Skeletal muscle cell (primary cell): ENCODE data around the gene RAB3B.
"Not testable (repeated sequence)": the region's sequence is repeated elsewhere in the genome, so short reads cannot be mapped to it uniquely, and the experiment has no call there.

Experiments used
- DNase-seq: peaks from one replicate; pipeline ENCODE4 v3.0.0-alpha.2; 2010; ENCODE audit warnings: low read depth
- H3K4me3 ChIP-seq: 2 replicates; pipeline ENCODE4 v1.5.1; 2011; ENCODE audit warnings: low read depth, mild to moderate bottlenecking, control low read depth, low read length, moderate library complexity

RAB3B gene

DNA sequence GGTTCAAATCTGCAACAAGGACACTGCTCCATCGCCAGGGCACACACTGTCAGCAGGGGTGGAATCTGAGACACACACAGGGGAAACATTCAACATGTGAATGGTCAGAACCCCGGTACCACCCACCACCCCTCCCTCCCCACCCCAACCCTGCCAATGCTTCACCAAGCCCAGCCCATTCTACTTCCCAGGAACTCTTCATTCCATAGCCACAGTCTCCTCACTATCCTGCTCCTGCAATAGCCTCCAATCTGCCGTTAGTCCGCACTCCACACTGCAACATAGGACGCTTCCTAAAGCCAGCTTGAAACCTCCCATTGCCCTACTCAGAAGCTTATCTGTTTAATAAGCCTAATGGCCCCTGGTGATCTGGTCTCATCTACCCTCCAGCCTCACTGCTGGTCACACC, 7.5 kb upstream of the RAB3B start:
- no peak for DNase-seq
- H3K4me3 ChIP-seq = no peak overlapping the region

- DNase-seq = no peak
- H3K4me3 ChIP-seq = peak overlapping the region; percentile 69
Observed at GRCh38 chr1:51989582-51990477, 670 bp downstream of the RAB3B start.

DNA sequence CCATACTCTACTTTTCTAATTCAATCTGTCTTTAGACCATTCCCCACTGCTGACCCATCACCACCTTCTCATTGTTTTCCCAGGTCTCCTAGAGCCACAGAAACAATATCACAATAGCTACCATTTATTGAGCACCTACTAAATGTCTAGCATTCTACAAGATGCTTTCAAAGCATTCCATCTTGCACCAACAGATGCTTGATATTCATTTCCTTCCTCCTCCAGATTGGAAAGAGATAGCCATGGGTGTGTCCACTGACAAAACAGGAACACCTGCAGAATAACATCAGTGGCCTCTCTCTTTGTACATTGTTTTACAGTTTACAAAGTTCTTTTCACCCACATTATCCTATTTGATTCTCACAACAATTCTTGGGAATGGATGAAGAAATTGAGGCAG, 2.2 kb downstream of the RAB3B start:
- no peak overlapping the region for H3K4me3 ChIP-seq
- DNase-seq = no peak

DNA sequence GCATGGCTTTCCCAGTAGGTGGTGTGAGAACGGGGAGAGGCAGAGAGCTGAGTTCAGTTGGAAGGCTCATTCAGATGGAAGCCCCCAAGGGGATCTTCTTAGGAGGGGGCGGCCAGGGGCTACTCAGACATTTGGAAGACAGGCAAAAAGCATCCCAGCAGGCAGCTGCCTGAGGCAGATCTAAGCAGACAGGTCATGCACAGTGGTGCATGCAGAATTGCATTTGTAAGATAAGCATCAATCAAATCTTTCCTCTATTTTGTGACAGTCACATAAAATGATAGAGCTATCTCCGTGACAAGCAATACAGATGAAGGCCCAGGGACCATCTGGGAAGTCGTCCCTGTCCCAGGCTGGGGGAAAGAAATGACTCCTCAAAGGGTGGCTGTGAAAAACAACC, 3.8 kb downstream of the RAB3B start:
- no peak for DNase-seq
- H3K4me3 ChIP-seq = no peak overlapping the region

GRCh38 chr1:51982161-51982560, 8.3 kb downstream of the RAB3B start:
- no peak for DNase-seq
- no peak overlapping the region for H3K4me3 ChIP-seq

DNA sequence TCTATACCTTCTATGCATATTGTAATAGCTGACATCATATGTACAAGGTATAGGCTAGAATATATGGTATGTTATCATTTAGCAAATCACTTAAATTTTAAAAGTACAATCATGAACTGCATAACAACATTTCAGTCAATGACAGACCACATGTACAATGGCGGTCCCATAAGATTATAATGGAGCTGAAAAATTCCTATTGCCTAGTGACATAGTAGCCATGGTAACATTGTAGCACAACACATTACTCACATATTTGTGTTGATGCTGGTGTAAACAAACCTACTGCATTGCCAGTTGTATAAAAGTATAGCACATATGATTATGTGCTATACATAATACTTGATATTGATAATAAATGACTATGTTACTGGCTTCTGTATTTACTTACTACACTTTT, 8.9 kb downstream of the RAB3B start:
- no peak overlapping the region for H3K4me3 ChIP-seq
- DNase-seq = no peak

GRCh38 chr1:51978099-51978498, 12.4 kb downstream of the RAB3B start:
- no peak for DNase-seq
- no peak overlapping the region for H3K4me3 ChIP-seq

- H3K4me3 ChIP-seq = no peak overlapping the region
- no peak for DNase-seq
Observed at GRCh38 chr1:51976846-51977602, 13.5 kb downstream of the RAB3B start.

DNA sequence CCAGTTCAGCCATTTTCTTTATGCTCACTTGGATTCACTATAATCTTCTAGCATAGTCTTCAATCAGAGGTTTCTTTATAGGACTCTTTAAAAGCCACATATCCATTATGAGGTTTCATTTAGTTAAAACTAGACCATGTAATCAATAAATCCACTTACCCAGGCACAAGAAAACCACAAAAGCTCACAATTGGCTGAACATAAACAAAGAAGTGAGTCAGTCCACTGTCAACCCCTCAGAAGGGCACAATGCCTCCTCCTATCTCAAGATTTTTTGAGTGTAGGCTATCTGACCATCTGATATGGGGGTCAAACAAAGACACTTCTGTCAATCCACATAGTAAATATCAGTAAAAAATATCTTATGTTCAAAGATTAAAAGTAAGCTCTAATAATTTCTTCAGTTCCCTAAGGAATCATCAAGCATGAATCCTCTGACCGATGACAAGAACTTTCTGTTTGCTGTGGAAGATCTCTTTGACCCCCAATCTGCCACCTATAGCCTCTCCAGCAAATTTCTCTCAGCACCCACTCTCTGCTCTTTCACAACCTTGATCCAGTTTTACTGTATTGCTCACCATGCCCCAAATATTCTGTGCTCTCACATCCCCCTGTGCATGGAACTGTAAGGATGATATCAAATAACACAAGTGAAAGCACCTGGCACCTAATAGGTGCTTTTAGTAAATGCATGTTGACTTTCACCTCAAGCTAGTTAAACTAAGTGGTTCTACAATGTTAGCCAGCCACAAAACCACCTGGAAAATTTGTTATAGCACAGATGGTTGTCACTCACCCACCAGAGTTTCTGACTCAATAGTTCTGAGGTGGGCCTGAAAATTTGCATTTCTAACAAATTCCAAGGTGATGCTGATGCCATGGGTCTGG, 16.7 kb downstream of the RAB3B start:
- no peak for DNase-seq
- no peak overlapping the region for H3K4me3 ChIP-seq

GRCh38 chr1:51969038-51969705, 21.3 kb downstream of the RAB3B start:
- peak; percentile 74 for DNase-seq
- no peak overlapping the region for H3K4me3 ChIP-seq

DNA sequence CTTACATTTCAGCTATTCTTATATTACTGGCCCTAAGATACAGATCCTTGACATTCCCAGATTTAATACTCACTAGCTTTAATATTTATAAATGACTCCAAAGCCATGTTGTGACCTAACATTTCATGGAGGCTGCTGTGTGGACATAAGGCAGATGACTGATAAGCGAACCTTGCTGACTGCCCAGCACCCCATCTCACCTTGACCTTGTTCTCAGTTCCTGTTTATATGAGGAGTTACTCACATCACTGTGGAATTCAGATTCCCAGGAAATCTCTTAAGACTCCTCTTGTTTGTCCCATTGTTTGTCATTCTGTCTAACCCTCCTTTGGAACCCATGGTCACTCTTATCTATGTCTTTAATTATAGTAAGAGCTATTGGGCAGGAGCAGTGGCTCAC, 21.9 kb downstream of the RAB3B start:
- DNase-seq = no peak
- H3K4me3 ChIP-seq = no peak overlapping the region

GRCh38 chr1:51967213-51967791, 23.2 kb downstream of the RAB3B start:
- not testable (repeated sequence) for DNase-seq, H3K4me3 ChIP-seq

- no peak for DNase-seq
- H3K4me3 ChIP-seq = no peak overlapping the region
Observed at GRCh38 chr1:51966559-51966958, 23.9 kb downstream of the RAB3B start.

GRCh38 chr1:51964309-51964696, 26.2 kb downstream of the RAB3B start:
- no peak overlapping the region for H3K4me3 ChIP-seq
- no peak for DNase-seq

- H3K4me3 ChIP-seq = no peak overlapping the region
- no peak for DNase-seq
Observed at GRCh38 chr1:51963592-51964308, 26.8 kb downstream of the RAB3B start.

DNA sequence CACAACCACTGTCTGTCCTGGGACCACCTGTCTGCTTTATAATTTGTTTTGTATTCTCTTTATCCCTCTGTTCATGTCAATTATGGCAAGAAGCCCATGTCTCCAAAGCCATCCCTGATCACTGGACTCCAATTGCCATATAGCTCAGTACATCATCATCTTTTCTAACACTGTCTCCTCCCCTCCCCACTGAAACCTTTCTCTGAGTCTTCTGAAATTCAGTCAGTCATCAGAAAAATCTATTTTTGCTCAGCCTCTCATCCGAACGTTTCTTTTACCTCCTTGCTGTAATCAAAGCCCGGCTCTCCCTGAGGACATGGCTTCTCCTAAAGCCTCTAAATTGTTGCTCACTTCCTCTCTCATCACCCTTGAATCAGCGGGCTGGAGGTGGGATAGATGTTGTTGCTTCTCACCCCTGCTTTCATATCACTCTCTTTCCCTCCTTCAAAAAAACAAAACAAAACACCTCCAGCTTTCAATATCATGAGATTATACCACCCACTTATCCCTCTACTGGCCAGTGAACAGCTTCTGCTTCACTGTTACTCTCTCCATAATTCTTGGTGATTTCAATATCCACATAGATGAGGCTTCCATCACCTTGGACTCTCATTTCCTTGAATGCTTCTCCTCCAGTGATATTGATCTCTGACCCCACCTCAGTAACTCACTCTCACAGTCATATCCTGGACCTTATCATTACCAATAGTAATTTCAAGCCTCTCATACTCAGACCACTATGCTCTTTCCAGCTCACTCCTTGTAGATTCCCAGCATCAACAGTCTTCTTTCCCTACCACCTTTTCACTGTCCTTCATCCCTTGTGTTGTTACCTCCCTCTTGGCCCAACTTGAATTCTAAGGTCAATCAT, 27.8 kb downstream of the RAB3B start:
- no peak for DNase-seq

DNA sequence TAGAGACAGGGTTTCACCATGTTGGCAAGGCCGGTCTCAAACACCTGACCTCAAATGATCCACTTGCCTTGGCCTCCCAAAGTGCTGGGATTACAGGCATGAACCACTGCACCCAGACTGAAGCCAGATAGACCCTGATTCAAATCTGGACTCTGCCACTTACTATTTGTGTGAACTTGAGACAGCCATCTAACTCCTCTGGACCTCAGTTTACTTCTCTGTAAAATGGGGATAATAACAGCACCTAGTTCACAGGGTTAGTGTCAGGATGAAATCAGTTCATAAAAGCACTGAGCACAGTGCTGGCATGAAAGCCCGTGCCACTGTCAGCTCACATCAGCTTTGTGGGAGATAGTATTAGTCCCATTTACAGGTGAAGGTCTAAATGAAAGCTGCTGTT, 28.5 kb downstream of the RAB3B start:
- DNase-seq = no peak
- H3K4me3 ChIP-seq = no peak overlapping the region

More for the DNA sequence above, 27.8 kb downstream of the RAB3B start:
- H3K4me3 ChIP-seq = no peak overlapping the region
